A549 treated with CpdA at 1 μM for 4 hours (cell line): Measurements from ENCODE around the gene APOBEC3F. TPM values are rescaled to one million over a fixed set of nuclear protein-coding genes. Genes with fewer than 3 reads are reported as not detected.

ENCODE experiments used
- total RNA-seq: library from RNA; stranded (reverse); fragments of 200-300 nt; extraction: Qiagen RNA extraction; gene quantifications from 5 replicates; pipeline ENCODE4 v1.2.3, GENCODE V29; 2022; ENCODE audit warnings: low read depth

APOBEC3F gene
- total RNA-seq = 1.8 to 3.0 TPM (median 2.4 TPM) in 5 replicates

GRCh38 chr22:39040538-39041296 lies at the start of gene APOBEC3F:
Gene APOBEC3F (plus strand): TSS chr22:39040864. CDS start chr22:39040961, 97 bp downstream.

GRCh38 chr22:39013942-39014722 lies 26.5 kb upstream of the APOBEC3F start, which contains the start of gene APOBEC3C:
Gene APOBEC3C (plus strand): TSS chr22:39014257. CDS start chr22:39014363, 106 bp downstream.

GRCh38 chr22:39077026-39077840 lies 36.6 kb downstream of the APOBEC3F start, which contains the start of gene APOBEC3G:
Gene APOBEC3G (plus strand): TSS chr22:39077275. CDS start chr22:39077362, 87 bp downstream.

GRCh38 chr22:39097098-39098020 lies 56.7 kb downstream of the APOBEC3F start, which contains the start of gene APOBEC3H:
Gene APOBEC3H (plus strand): TSS chr22:39097244. CDS start chr22:39100279, 3,035 bp downstream.

Other genes with a start within 250 kb of the APOBEC3F start
- gene DNAL4, start 246.7 kb upstream of the APOBEC3F start, total RNA-seq = 7.7 to 11.0 TPM (median 10.2 TPM) in 5 replicates
- 11.7 to 16.2 TPM (median 12.7 TPM) in 5 replicates for gene NPTXR, start 196.8 kb upstream of the APOBEC3F start, total RNA-seq
- 31.4 to 35.2 TPM (median 32.6 TPM) in 5 replicates for gene CBX6, start 168.6 kb upstream of the APOBEC3F start, total RNA-seq
- gene APOBEC3A, start 83.3 kb upstream of the APOBEC3F start, total RNA-seq = 0.21 TPM in 1 of 5 replicates, not detected in the others
- gene APOBEC3B, start 58.5 kb upstream of the APOBEC3F start, total RNA-seq = 29.0 to 34.9 TPM (median 30.1 TPM) in 5 replicates
- gene APOBEC3C, start 26.6 kb upstream of the APOBEC3F start, total RNA-seq = 25.6 to 27.0 TPM (median 25.9 TPM) in 5 replicates
- 0.22 to 0.78 TPM (median 0.29 TPM) in 4 of 5 replicates, not detected in the other for gene APOBEC3D, start 19.7 kb upstream of the APOBEC3F start, total RNA-seq
- gene APOBEC3G, start 36.4 kb downstream of the APOBEC3F start, total RNA-seq = 0.18 TPM in 1 of 5 replicates, not detected in the others
- gene APOBEC3H, start 56.4 kb downstream of the APOBEC3F start, total RNA-seq = 0.14 to 0.41 TPM (median 0.35 TPM) in 4 of 5 replicates, not detected in the other
- gene CBX7, start 111.8 kb downstream of the APOBEC3F start, total RNA-seq = 0.79 to 1.5 TPM (median 1.2 TPM) in 5 replicates
- gene PDGFB, start 204.1 kb downstream of the APOBEC3F start, total RNA-seq = 3.2 to 4.4 TPM (median 3.5 TPM) in 5 replicates